Ovary (tissue), 3 donors: ENCODE data around the gene TSPAN32.

Source experiments
- CTCF ChIP-seq, 3 donors: fragments of 450-650 bp in 2 of 3; fragments of 200-600 bp in 1 of 3; IDR thresholded peaks; one replicate each; pipeline versions ENCODE4 v1.5.1 to v1.8.0; 2016 to 2022; ENCODE audit warnings: antibody characterized with exemption in 3 of 3, mild to moderate bottlenecking in 1 of 3
- EP300 ChIP-seq: sonication (generic); formaldehyde crosslinking; IDR thresholded peaks from one replicate; pipeline ENCODE4 v1.6.1; 2017; ENCODE audit warnings: antibody characterized with exemption
- POLR2A ChIP-seq: fragments of 450-650 bp; IDR thresholded peaks from one replicate; pipeline ENCODE4 v1.6.1; 2017; ENCODE audit warnings: antibody characterized with exemption, mild to moderate bottlenecking, moderate library complexity
- donor health status: DM: no; HTN: no; CAD: no.

GRCh38 chr11:2306877-2307500, 5.2 kb downstream of the TSPAN32 start:
- TF ChIP-seq CTCF (IDR thresholded peaks at IDR 0.05): no peak
- no peak for TF ChIP-seq POLR2A
- no peak for TF ChIP-seq EP300
